Measurements from ENCODE around the gene RANBP1. TPM values are rescaled to one million over a fixed set of nuclear protein-coding genes. Genes with fewer than 3 reads are reported as not detected.
"Not testable (repeated sequence)": the region's sequence is repeated elsewhere in the genome, so short reads cannot be mapped to it uniquely, and the experiment has no call there.

RANBP1 gene
- total RNA-seq, 1 experiment from 2014 or later, result 443 TPM

DNA sequence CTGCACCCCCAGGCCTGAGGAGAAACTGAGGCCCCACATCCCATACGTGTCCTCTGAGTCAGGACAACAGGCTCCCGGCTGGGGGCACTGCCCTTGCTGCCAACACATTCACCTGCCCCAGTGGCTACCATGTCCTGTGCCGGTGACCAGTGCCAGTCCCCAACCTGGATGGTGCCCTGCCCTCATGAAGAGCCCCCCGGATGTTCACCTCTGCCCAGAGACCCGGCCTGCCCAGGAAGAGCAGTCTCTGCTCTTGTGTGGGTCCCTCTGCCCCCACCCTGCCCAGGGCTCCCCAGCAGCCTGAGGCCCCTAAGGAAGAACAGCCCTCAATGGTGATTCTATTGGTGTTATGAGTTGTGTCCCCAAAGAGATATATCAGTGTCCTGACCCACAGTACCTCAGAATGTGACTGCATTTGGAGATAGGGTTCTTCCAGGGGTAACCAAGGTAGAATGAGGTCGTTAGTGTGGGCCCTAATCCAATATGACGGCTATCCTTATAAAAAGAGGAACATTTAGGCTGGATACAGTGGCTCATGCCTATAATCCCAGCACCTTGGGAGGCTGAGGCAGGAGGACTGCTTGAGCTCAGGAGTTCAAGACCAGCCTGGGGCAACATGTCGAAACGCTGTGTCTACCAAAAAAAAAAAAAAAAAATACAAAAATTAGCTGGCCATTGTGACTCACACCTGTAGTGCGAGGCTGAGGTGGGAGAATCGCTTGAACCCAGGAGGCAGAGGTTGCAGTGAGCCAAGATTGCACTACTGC, 49.1 kb upstream of the RANBP1 start:
- peaks cover 15% of the 10 kb centered on the region for H3K27me3 Mint-ChIP-seq (ENCODE audit: low read depth)
- no peak overlapping the region for H3K4me3 Mint-ChIP-seq
- TF ChIP-seq NFE2L1 (CRISPR knock-in tag; IDR thresholded peaks at IDR 0.05), result no peak
- no peak for TF ChIP-seq CREM (CRISPR knock-in tag; IDR thresholded peaks at IDR 0.05)
- TF ChIP-seq, protein P1, sequence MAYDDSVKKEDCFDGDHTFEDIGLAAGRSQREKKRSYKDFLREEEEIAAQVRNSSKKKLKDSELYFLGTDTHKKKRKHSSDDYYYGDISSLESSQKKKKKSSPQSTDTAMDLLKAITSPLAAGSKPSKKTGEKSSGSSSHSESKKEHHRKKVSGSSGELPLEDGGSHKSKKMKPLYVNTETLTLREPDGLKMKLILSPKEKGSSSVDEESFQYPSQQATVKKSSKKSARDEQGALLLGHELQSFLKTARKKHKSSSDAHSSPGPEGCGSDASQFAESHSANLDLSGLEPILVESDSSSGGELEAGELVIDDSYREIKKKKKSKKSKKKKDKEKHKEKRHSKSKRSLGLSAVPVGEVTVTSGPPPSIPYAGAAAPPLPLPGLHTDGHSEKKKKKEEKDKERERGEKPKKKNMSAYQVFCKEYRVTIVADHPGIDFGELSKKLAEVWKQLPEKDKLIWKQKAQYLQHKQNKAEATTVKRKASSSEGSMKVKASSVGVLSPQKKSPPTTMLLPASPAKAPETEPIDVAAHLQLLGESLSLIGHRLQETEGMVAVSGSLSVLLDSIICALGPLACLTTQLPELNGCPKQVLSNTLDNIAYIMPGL (CRISPR knock-in tag; IDR thresholded peaks at IDR 0.05), result no peak
- no peak for TF ChIP-seq CBFB (CRISPR knock-in tag; IDR thresholded peaks at IDR 0.05; ENCODE audit: low read depth)
- H3K36me3 Mint-ChIP-seq, result no peaks in the 10 kb centered on the region
- POLR2A ChIA-PET, result no interaction called here
- CTCF ChIA-PET, result no interaction called here
- no peak overlapping the region for H3K27ac Mint-ChIP-seq
- no peak for ATAC-seq
- H3K4me1 Mint-ChIP-seq, result no peaks in the 10 kb centered on the region
- H3K9me3 Mint-ChIP-seq, result no peaks in the 10 kb centered on the region
- no peak for DNase-seq (ENCODE audit: low spot score)

DNA sequence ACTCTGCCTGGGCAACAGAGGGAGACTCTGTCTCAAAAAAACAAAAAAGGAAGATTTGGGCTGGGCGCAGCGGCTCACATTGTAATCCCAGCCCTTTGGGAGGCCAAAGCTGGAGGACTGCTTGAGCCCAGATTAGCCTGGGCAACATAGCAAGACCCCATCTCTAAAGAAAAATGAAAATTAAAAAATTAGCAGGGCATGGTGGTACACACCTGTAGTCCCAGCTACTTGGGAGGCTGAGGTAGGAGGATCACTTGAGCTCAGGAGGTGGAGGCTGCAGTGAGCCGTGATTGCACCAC, 48.6 kb upstream of the RANBP1 start:
- CTCF ChIA-PET, result interaction anchor here (1.0 kb wide), 1 partner anchor 26 kb away, joined by 3 read pairs; no protein-coding TSS in a partner anchor

DNA sequence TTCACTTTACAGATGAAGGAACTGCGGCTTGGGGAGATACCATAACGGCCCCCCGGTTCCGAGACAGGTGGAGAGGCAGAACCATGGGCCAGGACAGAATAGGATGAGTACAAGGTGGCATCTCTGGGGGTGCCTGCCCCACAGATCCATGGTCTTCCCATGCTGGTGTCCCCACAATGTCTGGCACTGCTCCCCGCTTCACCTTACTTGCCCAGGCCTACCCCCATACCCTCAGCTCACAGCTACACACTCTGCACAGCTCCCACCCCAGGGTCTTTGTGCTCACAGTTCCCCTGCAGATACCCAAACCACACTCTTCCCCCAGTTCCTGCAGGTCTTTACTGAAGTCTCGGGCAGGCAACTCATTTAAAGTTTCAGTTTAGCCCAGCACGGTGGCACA, 47.3 kb upstream of the RANBP1 start:
- H3K36me3 Mint-ChIP-seq, result no peaks in the 10 kb centered on the region
- H3K9me3 Mint-ChIP-seq, result no peaks in the 10 kb centered on the region
- peaks cover 15% of the 10 kb centered on the region for H3K27me3 Mint-ChIP-seq (ENCODE audit: low read depth)
- no peak overlapping the region for H3K4me3 Mint-ChIP-seq
- TF ChIP-seq, protein P2, sequence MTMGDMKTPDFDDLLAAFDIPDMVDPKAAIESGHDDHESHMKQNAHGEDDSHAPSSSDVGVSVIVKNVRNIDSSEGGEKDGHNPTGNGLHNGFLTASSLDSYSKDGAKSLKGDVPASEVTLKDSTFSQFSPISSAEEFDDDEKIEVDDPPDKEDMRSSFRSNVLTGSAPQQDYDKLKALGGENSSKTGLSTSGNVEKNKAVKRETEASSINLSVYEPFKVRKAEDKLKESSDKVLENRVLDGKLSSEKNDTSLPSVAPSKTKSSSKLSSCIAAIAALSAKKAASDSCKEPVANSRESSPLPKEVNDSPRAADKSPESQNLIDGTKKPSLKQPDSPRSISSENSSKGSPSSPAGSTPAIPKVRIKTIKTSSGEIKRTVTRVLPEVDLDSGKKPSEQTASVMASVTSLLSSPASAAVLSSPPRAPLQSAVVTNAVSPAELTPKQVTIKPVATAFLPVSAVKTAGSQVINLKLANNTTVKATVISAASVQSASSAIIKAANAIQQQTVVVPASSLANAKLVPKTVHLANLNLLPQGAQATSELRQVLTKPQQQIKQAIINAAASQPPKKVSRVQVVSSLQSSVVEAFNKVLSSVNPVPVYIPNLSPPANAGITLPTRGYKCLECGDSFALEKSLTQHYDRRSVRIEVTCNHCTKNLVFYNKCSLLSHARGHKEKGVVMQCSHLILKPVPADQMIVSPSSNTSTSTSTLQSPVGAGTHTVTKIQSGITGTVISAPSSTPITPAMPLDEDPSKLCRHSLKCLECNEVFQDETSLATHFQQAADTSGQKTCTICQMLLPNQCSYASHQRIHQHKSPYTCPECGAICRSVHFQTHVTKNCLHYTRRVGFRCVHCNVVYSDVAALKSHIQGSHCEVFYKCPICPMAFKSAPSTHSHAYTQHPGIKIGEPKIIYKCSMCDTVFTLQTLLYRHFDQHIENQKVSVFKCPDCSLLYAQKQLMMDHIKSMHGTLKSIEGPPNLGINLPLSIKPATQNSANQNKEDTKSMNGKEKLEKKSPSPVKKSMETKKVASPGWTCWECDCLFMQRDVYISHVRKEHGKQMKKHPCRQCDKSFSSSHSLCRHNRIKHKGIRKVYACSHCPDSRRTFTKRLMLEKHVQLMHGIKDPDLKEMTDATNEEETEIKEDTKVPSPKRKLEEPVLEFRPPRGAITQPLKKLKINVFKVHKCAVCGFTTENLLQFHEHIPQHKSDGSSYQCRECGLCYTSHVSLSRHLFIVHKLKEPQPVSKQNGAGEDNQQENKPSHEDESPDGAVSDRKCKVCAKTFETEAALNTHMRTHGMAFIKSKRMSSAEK (CRISPR knock-in tag; IDR thresholded peaks at IDR 0.05; ENCODE audit: borderline replicate concordance), result no peak
- TF ChIP-seq, protein P3, sequence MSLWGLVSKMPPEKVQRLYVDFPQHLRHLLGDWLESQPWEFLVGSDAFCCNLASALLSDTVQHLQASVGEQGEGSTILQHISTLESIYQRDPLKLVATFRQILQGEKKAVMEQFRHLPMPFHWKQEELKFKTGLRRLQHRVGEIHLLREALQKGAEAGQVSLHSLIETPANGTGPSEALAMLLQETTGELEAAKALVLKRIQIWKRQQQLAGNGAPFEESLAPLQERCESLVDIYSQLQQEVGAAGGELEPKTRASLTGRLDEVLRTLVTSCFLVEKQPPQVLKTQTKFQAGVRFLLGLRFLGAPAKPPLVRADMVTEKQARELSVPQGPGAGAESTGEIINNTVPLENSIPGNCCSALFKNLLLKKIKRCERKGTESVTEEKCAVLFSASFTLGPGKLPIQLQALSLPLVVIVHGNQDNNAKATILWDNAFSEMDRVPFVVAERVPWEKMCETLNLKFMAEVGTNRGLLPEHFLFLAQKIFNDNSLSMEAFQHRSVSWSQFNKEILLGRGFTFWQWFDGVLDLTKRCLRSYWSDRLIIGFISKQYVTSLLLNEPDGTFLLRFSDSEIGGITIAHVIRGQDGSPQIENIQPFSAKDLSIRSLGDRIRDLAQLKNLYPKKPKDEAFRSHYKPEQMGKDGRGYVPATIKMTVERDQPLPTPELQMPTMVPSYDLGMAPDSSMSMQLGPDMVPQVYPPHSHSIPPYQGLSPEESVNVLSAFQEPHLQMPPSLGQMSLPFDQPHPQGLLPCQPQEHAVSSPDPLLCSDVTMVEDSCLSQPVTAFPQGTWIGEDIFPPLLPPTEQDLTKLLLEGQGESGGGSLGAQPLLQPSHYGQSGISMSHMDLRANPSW (CRISPR knock-in tag; conservative IDR thresholded peaks at IDR 0.05; ENCODE audit: low read depth), result no peak
- TF ChIP-seq, protein P4, sequence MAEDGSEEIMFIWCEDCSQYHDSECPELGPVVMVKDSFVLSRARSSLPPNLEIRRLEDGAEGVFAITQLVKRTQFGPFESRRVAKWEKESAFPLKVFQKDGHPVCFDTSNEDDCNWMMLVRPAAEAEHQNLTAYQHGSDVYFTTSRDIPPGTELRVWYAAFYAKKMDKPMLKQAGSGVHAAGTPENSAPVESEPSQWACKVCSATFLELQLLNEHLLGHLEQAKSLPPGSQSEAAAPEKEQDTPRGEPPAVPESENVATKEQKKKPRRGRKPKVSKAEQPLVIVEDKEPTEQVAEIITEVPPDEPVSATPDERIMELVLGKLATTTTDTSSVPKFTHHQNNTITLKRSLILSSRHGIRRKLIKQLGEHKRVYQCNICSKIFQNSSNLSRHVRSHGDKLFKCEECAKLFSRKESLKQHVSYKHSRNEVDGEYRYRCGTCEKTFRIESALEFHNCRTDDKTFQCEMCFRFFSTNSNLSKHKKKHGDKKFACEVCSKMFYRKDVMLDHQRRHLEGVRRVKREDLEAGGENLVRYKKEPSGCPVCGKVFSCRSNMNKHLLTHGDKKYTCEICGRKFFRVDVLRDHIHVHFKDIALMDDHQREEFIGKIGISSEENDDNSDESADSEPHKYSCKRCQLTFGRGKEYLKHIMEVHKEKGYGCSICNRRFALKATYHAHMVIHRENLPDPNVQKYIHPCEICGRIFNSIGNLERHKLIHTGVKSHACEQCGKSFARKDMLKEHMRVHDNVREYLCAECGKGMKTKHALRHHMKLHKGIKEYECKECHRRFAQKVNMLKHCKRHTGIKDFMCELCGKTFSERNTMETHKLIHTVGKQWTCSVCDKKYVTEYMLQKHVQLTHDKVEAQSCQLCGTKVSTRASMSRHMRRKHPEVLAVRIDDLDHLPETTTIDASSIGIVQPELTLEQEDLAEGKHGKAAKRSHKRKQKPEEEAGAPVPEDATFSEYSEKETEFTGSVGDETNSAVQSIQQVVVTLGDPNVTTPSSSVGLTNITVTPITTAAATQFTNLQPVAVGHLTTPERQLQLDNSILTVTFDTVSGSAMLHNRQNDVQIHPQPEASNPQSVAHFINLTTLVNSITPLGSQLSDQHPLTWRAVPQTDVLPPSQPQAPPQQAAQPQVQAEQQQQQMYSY (CRISPR knock-in tag; IDR thresholded peaks at IDR 0.05), result no peak
- TF ChIP-seq ATF1 (CRISPR knock-in tag; IDR thresholded peaks at IDR 0.05) (no peak), EMX1 (CRISPR knock-in tag; IDR thresholded peaks at IDR 0.05) (no peak), NR3C1 (CRISPR knock-in tag; conservative IDR thresholded peaks at IDR 0.05; ENCODE audit: low read depth) (no peak), ZNF416 (CRISPR knock-in tag; IDR thresholded peaks at IDR 0.05) (no peak), OVOL2 (CRISPR knock-in tag; IDR thresholded peaks at IDR 0.05; ENCODE audit: borderline replicate concordance) (no peak), ZNF396 (CRISPR knock-in tag; IDR thresholded peaks at IDR 0.05; ENCODE audit: borderline replicate concordance) (no peak), NFATC4 (CRISPR knock-in tag; IDR thresholded peaks at IDR 0.05) (no peak), ZNF138 (CRISPR knock-in tag; conservative IDR thresholded peaks at IDR 0.05) (no peak)
- TF ChIP-seq, protein P5, sequence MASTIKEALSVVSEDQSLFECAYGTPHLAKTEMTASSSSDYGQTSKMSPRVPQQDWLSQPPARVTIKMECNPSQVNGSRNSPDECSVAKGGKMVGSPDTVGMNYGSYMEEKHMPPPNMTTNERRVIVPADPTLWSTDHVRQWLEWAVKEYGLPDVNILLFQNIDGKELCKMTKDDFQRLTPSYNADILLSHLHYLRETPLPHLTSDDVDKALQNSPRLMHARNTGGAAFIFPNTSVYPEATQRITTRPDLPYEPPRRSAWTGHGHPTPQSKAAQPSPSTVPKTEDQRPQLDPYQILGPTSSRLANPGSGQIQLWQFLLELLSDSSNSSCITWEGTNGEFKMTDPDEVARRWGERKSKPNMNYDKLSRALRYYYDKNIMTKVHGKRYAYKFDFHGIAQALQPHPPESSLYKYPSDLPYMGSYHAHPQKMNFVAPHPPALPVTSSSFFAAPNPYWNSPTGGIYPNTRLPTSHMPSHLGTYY (CRISPR knock-in tag; IDR thresholded peaks at IDR 0.05), result no peak
- ChIA-PET CTCF (no interaction called here), POLR2A (interaction anchor here (0.7 kb wide), 1 partner anchor 49 kb away, joined by 5 read pairs; no protein-coding TSS in a partner anchor)
- H3K27ac Mint-ChIP-seq, result no peak overlapping the region
- DNase-seq (ENCODE audit: low spot score), result no peak
- no peak for ATAC-seq
- H3K4me1 Mint-ChIP-seq, result no peaks in the 10 kb centered on the region

More for the DNA sequence above, 48.6 kb upstream of the RANBP1 start:
- DNase-seq (ENCODE audit: low spot score); POLR2A ChIA-PET; ATAC-seq; H3K4me3 Mint-ChIP-seq; H3K9me3 Mint-ChIP-seq; H3K27ac Mint-ChIP-seq; H3K4me1 Mint-ChIP-seq; H3K36me3 Mint-ChIP-seq: not testable (repeated sequence)
- peaks cover 15% of the 10 kb centered on the region for H3K27me3 Mint-ChIP-seq (ENCODE audit: low read depth)
